Kidney (tissue), 14 donors: Measurements from ENCODE around the gene ARHGAP26. TPM values are rescaled to one million over a fixed set of nuclear protein-coding genes. Genes with fewer than 3 reads are reported as not detected.

Source experiments
- DNase-seq, 5 donors: peaks; one replicate each; pipeline ENCODE4 v3.0.0-alpha.2; 2013 to 2020
- FAIRE-seq: peaks from 2 replicates; lab custom pipeline; 2012; peaks lifted over from hg19 to GRCh38; lab: Jason Lieb, UNC
- H3K27ac ChIP-seq, 2 donors: one replicate each; pipeline ENCODE4 v1.7.0; 2013; ENCODE audit warnings: low read depth in 2 of 2, low read length in 2 of 2, inconsistent platforms in 1 of 2
- H3K27me3 ChIP-seq: one replicate; pipeline ENCODE4 v1.7.1; 2013; ENCODE audit warnings: low read length, inconsistent platforms; ENCODE audit not compliant: control insufficient read depth, insufficient read depth
- H3K36me3 ChIP-seq, 3 donors: one replicate each; pipeline versions ENCODE4 v1.7.0 to v1.7.1; 2013; ENCODE audit warnings: low read length in 3 of 3, control low read depth in 1 of 3, inconsistent platforms in 1 of 3; ENCODE audit not compliant: insufficient read depth in 3 of 3, control insufficient read depth in 2 of 3
- H3K4me1 ChIP-seq, 3 donors: one replicate each; pipeline versions ENCODE4 v1.7.0 to v1.7.1; 2013; ENCODE audit warnings: low read length in 3 of 3, inconsistent platforms in 1 of 3, low read depth in 1 of 3; ENCODE audit not compliant: control insufficient read depth in 2 of 3, insufficient read depth in 2 of 3
- H3K4me3 ChIP-seq, 3 donors: one replicate each; pipeline versions ENCODE4 v1.7.0 to v1.8.1; 2013; ENCODE audit warnings: low read length in 3 of 3, control low read depth in 1 of 3, inconsistent platforms in 1 of 3
- H3K9ac ChIP-seq, 3 donors: one replicate each; pipeline versions ENCODE4 v1.7.0 to v1.7.1; 2013; ENCODE audit warnings: low read length in 3 of 3, control low read depth in 1 of 3, inconsistent platforms in 1 of 3
- H3K9me3 ChIP-seq, 3 donors: one replicate each; pipeline versions ENCODE4 v1.7.0 to v1.7.1; 2013; ENCODE audit warnings: low read length in 3 of 3, control low read depth in 1 of 3, inconsistent platforms in 1 of 3; ENCODE audit not compliant: control insufficient read depth in 2 of 3, insufficient read depth in 1 of 3
- intact Hi-C: fragments of 100-400 bp; cut with DNase I; formaldehyde crosslinking; loops from one replicate; pipeline ENCODE4 v1.11.1; 2022
- polyA plus RNA-seq: library from polyadenylated mRNA; stranded (reverse); fragments of 350-450 nt; fragmentation: Illumina TruSeq; extraction: RNeasy Lipid Tissue Mini Kit (QIAGEN cat#74804); gene quantifications from one replicate; pipeline ENCODE4 v1.2.3, GENCODE V29; 2014; ENCODE audit warnings: low read depth, low replicate concordance; ENCODE audit not compliant: insufficient read depth
- total RNA-seq: library from RNA; stranded (reverse); fragmentation: NEBNext Ultra II Directional; extraction: Animal tissue kit (Norgen Biotek cat#: 25700); gene quantifications from one replicate; pipeline ENCODE4 v1.2.1, GENCODE V29; 2021
- TF ChIP-seq, protein P1 (sequence below): IDR thresholded peaks from 3 replicates; pipeline ENCODE4 v1.5.1; 2012; ENCODE audit warnings: mild to moderate bottlenecking, moderate library complexity, borderline replicate concordance; ENCODE audit not compliant: insufficient read depth; ENCODE audit errors: extremely low read depth
- donor health status: control.
- donor health status: control.
- donor health status: control.
- donor health status: control.
- donor health status: control.
- donor health status: DM: yes; HTN: yes; CAD: no.
- donor health status: Normal renal cell carcinoma (clear cell type).

ARHGAP26 gene
- total and polyA plus RNA-seq, 2 donors from 2014 or later, result 2.5 to 85.7 TPM

DNA sequence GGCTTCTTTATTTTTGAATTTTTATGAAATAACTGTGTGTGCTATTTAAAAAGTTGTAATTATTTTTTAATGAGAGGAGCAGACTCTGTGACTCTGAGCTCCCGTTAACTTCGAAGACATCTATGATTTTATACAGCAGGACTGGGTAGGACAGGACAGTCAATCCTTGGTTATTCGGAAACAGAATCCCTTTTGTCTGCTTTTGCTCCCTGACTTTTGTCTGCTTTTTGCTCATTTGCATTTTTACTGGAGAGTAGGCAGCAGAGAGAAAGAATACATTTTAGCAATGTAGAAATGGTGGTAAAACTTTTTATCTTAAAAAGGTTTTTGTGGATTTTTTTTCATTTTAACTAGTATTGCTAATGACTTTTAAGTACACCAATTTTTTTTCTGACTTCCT, 303.6 kb downstream of the ARHGAP26 start:
- Histone ChIP-seq H3K9ac (no peak overlapping the region), H3K27me3 (no peaks in the 10 kb centered on the region), H3K9me3 (peaks cover 0 to 6% (median 0%) of the 10 kb centered on the region in 3 donors), H3K27ac (no peak overlapping the region), H3K4me3 (no peak overlapping the region), H3K36me3 (no peaks in the 10 kb centered on the region), H3K4me1 (peaks cover 0 to 5% (median 0%) of the 10 kb centered on the region in 3 donors)
- no peak for DNase-seq
- TF ChIP-seq, protein P1, sequence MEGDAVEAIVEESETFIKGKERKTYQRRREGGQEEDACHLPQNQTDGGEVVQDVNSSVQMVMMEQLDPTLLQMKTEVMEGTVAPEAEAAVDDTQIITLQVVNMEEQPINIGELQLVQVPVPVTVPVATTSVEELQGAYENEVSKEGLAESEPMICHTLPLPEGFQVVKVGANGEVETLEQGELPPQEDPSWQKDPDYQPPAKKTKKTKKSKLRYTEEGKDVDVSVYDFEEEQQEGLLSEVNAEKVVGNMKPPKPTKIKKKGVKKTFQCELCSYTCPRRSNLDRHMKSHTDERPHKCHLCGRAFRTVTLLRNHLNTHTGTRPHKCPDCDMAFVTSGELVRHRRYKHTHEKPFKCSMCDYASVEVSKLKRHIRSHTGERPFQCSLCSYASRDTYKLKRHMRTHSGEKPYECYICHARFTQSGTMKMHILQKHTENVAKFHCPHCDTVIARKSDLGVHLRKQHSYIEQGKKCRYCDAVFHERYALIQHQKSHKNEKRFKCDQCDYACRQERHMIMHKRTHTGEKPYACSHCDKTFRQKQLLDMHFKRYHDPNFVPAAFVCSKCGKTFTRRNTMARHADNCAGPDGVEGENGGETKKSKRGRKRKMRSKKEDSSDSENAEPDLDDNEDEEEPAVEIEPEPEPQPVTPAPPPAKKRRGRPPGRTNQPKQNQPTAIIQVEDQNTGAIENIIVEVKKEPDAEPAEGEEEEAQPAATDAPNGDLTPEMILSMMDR, result no peak
- intact Hi-C loops, result no loop called here
- FAIRE-seq, result no peak

DNA sequence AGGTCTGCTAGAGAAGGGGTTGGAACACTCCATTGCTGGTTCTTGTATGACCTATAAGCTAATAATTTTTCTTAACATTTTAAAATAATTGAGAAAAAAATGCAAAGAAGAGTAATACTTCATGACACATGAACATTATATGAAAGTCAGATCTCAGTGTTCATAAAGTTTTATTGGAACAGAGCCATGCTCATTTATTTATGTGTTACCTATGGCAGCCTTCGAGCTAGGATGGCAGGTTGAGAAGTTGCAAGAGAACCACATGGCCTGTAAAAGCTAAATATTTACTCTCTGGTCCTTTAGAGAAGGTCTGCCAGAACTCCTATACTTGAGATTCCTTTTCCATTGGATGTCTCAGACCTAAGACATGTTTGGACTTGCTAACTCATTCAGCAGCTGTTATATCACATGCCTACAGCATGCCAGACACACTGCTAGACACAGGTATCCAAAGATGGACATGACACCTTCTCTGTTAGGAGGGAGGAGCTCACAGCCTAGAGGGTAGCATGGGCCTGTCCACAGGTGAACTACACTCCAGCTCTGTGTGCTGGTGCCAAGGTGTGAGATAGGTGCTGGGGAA, 304.3 kb downstream of the ARHGAP26 start:
- FAIRE-seq (no peak), DNase-seq (no peak)
- Histone ChIP-seq H3K27me3 (no peaks in the 10 kb centered on the region), H3K9me3 (peaks cover 0 to 6% (median 0%) of the 10 kb centered on the region in 3 donors), H3K27ac (no peak overlapping the region), H3K36me3 (no peaks in the 10 kb centered on the region), H3K9ac (no peak overlapping the region), H3K4me3 (no peak overlapping the region), H3K4me1 (peaks cover 0 to 5% (median 0%) of the 10 kb centered on the region in 3 donors)
- intact Hi-C loops, result no loop called here
- TF ChIP-seq, protein P1, result no peak

DNA sequence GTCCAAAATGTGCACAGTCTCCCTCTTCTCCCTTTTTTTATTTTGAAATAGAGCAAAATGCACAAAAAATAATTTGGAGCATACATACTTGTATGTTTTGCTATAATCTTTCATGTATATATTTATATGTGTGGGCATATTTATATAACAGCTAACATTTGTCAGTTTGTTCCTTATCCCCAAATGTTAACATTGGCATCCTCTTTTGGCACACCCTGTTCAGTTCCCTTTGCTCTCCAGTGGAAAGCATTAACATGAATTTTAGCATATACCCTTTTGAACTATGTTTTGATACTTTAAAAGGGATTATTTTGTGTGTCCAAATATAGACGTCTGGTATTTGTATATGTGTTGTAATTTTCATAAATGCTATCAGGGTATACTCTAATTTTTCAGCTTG, 306.2 kb downstream of the ARHGAP26 start:
- Histone ChIP-seq H3K9ac (no peak overlapping the region), H3K9me3 (no peaks in the 10 kb centered on the region), H3K4me3 (no peak overlapping the region), H3K36me3 (no peaks in the 10 kb centered on the region), H3K27me3 (no peaks in the 10 kb centered on the region), H3K27ac (no peak overlapping the region), H3K4me1 (peaks cover 0 to 5% (median 0%) of the 10 kb centered on the region in 3 donors)
- TF ChIP-seq, protein P1, result no peak
- intact Hi-C loops, result no loop called here
- FAIRE-seq (no peak), DNase-seq (no peak)
